NB4 (cell line): Measurements from ENCODE around the gene PA2G4.
"Not testable (repeated sequence)": the region's sequence is repeated elsewhere in the genome, so short reads cannot be mapped to it uniquely, and the experiment has no call there.

Source experiments
- DNase-seq: peaks from one replicate; pipeline ENCODE4 v3.0.0; 2010; ENCODE audit warnings: low read depth
- H3K4me3 ChIP-seq: one replicate; pipeline ENCODE4 v1.5.1; 2011; ENCODE audit warnings: mild to moderate bottlenecking, low read depth, low read length, moderate library complexity
- CTCF ChIP-seq: IDR thresholded peaks from one replicate; pipeline ENCODE4 v1.5.1; 2012; ENCODE audit warnings: low read depth, low read length
- MAX ChIP-seq: IDR thresholded peaks from 2 replicates; pipeline ENCODE4 v1.6.1; 2011; ENCODE audit warnings: low read depth, low read length
- MYC ChIP-seq: IDR thresholded peaks from 2 replicates; pipeline ENCODE4 v1.6.1; 2011; ENCODE audit warnings: low read depth, low read length
- POLR2A ChIP-seq: IDR thresholded peaks from 2 replicates; pipeline ENCODE4 v1.6.1; 2011; ENCODE audit warnings: mild to moderate bottlenecking; ENCODE audit not compliant: insufficient read length; ENCODE audit errors: extremely low read depth

PA2G4 gene

GRCh38 chr12:56152132-56152755 is 47.9 kb downstream of the PA2G4 start, which contains the start of gene MYL6B:
MYL6B (plus strand) TSS chr12:56152587; CDS start chr12:56153919, 1,332 bp downstream.
- DNase-seq: peak; percentile 99
- H3K4me3 ChIP-seq: peak within 1 kb of the TSS; percentile 90
- TF ChIP-seq MYC: peak; percentile 83
- TF ChIP-seq POLR2A: peak; percentile 75
- TF ChIP-seq MAX: no peak; the same call in 1 of the 2 replicates

GRCh38 chr12:56152756-56153677 is 48.7 kb downstream of the PA2G4 start:
- TF ChIP-seq MYC (no peak), POLR2A (no peak), MAX (no peak)
- DNase-seq: no peak
- peak overlapping the region; percentile 90 for H3K4me3 ChIP-seq

DNA sequence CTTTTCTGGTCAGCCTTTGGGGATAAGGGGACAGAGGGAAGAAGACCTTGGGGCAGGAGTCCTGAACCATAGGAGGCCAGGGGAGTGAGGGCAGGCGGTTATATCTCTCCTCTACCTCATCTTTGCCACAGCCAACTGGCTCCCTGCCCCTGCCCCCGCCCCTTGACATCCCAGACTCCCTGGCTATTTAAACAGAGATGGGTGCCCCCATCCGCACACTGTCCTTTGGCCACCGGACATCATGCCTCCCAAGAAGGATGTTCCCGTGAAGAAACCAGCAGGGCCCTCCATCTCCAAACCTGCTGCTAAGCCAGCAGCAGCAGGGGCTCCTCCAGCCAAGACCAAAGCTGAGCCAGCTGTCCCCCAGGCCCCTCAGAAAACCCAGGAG is 49.3 kb downstream of the PA2G4 start:
- no peak for DNase-seq
- TF ChIP-seq POLR2A (no peak), CTCF (no peak), MAX (no peak), MYC (no peak)
- no peak overlapping the region for H3K4me3 ChIP-seq

DNA sequence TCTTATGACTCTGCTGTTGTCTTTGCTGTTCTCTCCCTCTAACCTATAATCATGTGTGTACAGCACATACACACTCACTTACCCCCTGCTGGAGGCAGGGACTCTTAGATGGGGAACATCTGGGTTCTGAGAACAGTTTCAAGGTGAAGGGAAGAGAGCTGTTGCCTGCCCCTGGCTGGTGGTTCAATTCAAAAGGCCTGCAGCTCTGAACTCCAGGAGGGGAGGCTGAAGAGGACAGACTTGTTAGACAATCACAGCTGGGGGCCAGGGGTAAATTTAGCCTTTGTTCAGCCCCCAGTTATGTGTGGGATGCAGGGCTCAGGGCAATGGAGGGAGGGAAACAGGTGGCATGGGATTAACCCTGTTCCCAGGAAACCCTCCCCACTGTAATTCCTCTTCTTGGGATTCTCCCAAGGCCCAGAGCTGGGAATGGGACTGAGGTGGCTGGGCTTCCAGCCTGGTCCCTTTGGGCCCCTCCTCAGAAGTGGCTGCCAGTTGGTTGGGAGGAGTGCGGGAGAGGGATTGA is 50.0 kb downstream of the PA2G4 start:
- no peak for DNase-seq
- H3K4me3 ChIP-seq: no peak overlapping the region
- TF ChIP-seq POLR2A (no peak), MYC (no peak), CTCF (no peak), MAX (no peak)

- no peak overlapping the region for H3K4me3 ChIP-seq
- TF ChIP-seq CTCF (no peak), MYC (no peak), MAX (no peak), POLR2A (no peak)
- DNase-seq: no peak
Measured at GRCh38 chr12:56154818-56155217, 50.5 kb downstream of the PA2G4 start.

DNA sequence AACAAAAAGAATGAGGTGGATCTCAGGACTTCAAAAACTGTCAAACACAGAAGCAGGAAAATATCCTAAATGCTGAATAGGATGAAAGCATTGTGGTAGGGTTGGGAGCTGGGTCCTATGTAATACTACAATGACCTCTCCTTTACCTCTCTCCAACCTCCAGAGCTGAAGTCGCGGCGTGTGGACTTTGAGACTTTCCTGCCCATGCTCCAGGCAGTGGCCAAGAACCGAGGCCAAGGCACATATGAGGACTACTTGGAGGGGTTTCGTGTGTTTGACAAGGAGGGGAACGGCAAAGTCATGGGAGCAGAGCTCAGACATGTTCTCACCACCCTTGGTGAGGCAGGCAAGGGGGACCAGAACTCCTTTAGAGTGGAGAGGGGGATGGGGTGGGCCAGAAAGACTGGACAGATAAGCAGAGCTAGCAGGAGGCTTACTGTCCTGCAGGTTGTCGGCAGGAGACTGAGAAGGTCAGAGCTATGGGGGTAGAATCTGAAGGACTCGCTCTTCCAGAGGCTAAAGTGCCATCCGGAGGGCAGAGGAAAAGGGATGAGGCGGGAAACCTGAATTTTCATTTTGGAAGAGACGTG is 51.0 kb downstream of the PA2G4 start:
- DNase-seq: no peak
- H3K4me3 ChIP-seq: no peak overlapping the region
- TF ChIP-seq MYC (no peak), MAX (no peak), CTCF (no peak), POLR2A (no peak)

DNA sequence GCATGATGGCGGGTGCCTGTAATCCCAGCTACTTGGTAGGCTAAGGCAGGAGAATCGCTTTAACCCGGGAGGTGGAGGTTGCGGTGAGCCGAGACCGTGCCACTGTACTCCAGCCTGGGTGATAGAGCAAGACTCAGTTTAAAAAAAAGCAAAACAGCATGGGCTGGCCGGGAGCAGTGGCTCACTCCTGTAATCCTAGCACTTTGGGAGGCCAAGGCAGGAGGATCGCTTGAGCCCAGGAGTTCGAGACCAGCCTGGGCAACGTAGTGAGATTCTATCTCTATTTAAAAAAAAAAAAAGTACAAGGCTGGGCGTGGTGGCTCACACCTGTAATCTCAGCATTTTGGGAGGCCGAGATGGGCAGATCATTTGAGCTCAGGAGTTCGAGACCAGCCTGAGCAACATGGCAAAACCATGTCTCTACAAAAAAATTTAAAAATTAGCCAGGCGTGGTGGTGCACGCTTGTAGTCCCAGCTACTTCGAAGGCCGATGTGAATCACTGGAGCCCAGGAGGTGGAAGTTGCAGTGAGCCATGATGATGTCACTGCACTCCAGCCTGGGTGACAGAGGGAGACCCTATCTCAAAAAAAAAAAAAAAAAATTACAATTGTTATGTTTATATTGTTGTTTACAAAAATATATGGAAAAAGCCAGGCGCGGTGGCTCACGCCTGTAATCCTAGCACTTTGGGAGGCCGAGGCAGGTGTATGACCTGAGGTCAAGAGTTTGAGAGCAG is 52.3 kb downstream of the PA2G4 start:
- not testable (repeated sequence) for H3K4me3 ChIP-seq, DNase-seq
